ENCODE data around the gene RRAGC. TPM values are rescaled to one million over a fixed set of nuclear protein-coding genes. Genes with fewer than 3 reads are reported as not detected.

The RRAGC gene
- total RNA-seq, 2 donors from 2014 or later: 9.2 to 22.6 TPM

DNA sequence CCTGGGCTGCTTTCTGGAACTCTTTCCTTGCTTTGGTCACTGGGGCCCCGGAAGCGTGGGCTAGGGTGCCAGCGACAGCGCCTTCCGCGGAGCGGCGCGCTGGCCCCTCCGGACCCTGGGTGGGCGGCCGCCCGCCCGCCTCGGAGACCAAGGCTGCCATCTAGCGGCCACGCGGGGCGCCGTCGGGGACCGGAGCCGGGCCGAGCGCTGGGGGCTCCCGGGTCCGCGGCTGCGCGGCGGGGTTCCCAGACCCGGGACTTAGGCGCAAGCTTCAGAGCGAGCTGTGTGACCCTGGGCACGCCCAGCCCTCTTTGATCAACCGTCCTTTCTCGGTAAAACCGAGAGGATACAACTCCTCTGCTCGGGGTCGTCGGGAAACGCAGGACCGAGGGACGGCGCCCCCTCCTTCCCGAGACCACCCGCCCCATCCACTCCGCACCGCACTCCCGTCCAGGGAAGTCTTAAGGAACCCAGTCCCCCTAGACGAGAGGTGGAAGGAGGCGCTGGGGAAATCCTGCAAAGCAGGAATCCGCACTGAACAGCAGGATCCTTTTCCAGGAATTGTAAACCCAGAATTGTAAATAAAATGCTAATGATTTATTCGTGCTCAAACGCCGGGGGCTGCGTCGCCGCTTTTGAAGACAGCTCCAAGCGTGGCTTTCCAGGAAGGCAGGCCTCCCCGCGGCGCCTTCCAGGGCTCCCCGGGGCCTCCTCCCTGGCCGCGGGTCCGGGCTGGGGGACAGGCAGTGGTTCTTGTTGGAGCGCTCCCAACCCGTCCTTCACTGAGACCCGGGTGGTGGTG is 41.2 kb downstream of the RRAGC start:
- TF ChIP-seq POLR2AphosphoS5 (IDR thresholded peaks at IDR 0.05): no peak
- TF ChIP-seq, protein P1, sequence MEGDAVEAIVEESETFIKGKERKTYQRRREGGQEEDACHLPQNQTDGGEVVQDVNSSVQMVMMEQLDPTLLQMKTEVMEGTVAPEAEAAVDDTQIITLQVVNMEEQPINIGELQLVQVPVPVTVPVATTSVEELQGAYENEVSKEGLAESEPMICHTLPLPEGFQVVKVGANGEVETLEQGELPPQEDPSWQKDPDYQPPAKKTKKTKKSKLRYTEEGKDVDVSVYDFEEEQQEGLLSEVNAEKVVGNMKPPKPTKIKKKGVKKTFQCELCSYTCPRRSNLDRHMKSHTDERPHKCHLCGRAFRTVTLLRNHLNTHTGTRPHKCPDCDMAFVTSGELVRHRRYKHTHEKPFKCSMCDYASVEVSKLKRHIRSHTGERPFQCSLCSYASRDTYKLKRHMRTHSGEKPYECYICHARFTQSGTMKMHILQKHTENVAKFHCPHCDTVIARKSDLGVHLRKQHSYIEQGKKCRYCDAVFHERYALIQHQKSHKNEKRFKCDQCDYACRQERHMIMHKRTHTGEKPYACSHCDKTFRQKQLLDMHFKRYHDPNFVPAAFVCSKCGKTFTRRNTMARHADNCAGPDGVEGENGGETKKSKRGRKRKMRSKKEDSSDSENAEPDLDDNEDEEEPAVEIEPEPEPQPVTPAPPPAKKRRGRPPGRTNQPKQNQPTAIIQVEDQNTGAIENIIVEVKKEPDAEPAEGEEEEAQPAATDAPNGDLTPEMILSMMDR (IDR thresholded peaks at IDR 0.05): peak; percentile 64 to 85 (median 76)
- Histone ChIP-seq H3K9me3 (no peaks in the 10 kb centered on the region), H3K36me3 (no peaks in the 10 kb centered on the region), H3K27ac (no peak overlapping the region), H3K4me1 (replicated peaks) (no peaks in the 10 kb centered on the region), H3K27me3 (replicated peaks; ENCODE audit: insufficient read depth) (peaks cover 12% of the 10 kb centered on the region), H3K4me3 (peak overlapping the region; percentile 8 to 18)
- under 1% methylated on average over 45 of the region's 70 CpGs for WGBS
- no peak for DNase-seq (ENCODE audit: low spot score)
- intact Hi-C loops (cut with DNase I): no loop called here

DNA sequence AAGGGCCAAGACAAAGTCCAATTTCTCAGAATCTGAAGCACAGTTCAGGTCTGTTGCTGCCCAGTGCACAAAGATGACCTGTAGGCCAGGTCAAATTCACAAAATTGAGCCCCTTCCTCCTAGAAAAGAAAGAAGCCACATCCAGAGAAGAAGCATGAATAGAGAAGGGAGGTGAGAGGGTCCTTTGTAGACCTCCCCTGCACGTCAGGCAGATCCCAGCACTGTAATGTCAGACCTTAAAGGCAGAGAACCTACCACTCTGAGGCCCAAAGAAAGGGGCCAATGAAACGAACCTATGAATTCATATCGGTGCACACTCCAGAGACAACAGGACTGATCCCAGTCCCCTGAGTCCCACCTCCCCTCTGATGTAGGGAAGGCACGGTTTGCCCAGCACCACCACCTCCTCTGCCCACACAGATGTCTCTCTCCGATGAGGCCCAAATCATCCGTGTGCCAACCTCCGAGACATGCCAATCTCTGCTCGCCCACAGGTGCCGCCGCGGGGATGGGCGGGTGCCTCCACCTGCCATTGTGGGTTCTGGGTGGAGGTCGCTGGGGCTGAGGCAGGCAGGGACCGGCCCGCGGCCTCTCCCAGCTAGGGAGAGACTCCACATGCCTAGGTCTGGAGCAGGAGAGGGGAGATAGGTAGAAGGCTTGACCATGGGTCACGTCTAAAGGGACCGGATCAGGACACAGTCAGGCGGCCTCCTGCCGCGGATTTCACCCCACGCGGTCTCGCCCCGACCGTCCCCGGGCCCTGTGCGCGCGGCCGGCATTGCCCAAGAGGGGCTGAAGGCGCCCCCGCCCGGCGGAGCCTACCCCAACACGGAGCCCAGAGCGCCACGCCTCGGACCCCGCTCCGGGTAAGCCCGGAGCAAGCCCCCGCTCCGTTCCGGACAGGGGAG is 42.1 kb downstream of the RRAGC start:
- Histone ChIP-seq H3K4me1 (replicated peaks) (no peaks in the 10 kb centered on the region), H3K36me3 (no peaks in the 10 kb centered on the region), H3K9me3 (no peaks in the 10 kb centered on the region), H3K27ac (no peak overlapping the region), H3K4me3 (peak overlapping the region; percentile 8 to 18), H3K27me3 (replicated peaks; ENCODE audit: insufficient read depth) (peaks cover 12% of the 10 kb centered on the region)
- DNase-seq (ENCODE audit: low spot score): no peak
- TF ChIP-seq POLR2A (IDR thresholded peaks at IDR 0.05): no peak
- TF ChIP-seq, protein P1 (IDR thresholded peaks at IDR 0.05): no peak
- no peak for TF ChIP-seq POLR2AphosphoS5 (IDR thresholded peaks at IDR 0.05)
- WGBS: 41% methylated on average over 39 of the region's 45 CpGs
- intact Hi-C loops (cut with DNase I): no loop called here

DNA sequence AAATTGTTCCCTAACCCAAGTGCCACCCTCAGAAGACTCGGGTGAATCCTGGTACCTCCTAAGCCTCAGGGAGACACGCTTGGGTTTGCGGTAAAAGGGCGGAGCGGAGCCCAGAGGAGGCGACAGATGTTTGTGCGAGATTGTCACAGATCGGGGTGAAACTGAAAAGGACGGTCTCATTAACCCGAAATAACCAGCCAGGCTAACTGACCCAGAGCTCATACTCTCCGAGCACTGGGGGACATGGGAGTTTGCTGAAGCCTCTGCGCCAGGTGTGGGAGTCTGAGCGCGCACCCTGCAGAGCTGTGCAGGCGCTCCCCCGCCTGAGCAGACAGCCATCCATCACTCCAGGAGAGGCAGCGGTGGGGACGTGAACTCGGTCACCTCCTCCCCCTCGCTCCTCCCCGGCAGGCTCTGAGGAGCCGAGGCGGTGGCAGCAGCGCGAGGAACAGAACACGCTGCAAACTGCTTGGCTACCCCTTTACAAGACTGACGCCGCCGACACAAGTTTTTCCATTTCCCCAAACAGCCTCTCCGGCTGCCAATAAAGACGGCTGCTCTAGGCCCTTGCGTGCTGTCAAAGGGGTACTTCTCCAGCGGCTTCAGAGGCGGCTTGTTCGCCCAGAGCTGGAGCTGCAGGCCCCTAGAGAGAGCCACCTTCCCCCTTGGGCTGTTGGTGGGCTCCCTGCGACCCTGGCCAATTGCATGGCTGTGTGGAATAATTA is 43.5 kb downstream of the RRAGC start:
- TF ChIP-seq, protein P1 (IDR thresholded peaks at IDR 0.05): no peak
- Histone ChIP-seq H3K27me3 (replicated peaks; ENCODE audit: insufficient read depth) (peaks cover 14% of the 10 kb centered on the region), H3K4me3 (no peak overlapping the region), H3K27ac (no peak overlapping the region), H3K4me1 (replicated peaks) (no peaks in the 10 kb centered on the region), H3K36me3 (no peaks in the 10 kb centered on the region), H3K9me3 (no peaks in the 10 kb centered on the region)
- intact Hi-C loops (cut with DNase I): no loop called here
- WGBS: 34% methylated on average over 36 of the region's 36 CpGs
- DNase-seq (ENCODE audit: low spot score): no peak

DNA sequence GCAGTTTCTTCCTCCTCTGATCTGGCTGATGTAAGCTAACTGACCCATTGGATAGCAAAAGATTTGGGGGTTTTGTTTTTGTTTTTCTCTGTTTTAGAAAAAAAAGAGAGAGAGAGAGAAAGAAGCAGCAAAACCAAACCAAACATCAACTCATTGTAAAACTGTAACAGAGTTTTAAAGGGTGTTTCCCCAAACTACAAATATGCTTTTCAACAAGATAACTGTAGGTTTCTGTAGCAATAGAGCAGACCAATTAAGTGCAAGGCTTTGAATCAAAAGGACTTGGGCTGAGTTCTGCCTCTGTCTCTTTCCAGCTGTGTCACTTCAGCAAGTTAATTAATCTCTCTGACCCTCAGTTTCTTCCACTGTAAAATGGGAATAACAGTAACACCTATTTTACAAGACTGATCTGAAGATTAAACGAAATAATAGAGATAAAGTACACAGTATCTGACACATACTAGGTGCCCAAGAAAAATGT is 44.5 kb downstream of the RRAGC start:
- H3K27me3 ChIP-seq (replicated peaks; ENCODE audit: insufficient read depth): peaks cover 14% of the 10 kb centered on the region
- H3K4me3 ChIP-seq: no peak overlapping the region
- no peak overlapping the region for H3K27ac ChIP-seq
- H3K36me3 ChIP-seq: no peaks in the 10 kb centered on the region
- intact Hi-C loops (cut with DNase I): no loop called here
- no peak for TF ChIP-seq POLR2A (IDR thresholded peaks at IDR 0.05)
- TF ChIP-seq, protein P1 (IDR thresholded peaks at IDR 0.05): no peak
- TF ChIP-seq POLR2AphosphoS5 (IDR thresholded peaks at IDR 0.05): no peak
- 58% methylated on average over 1 of the region's 1 CpG for WGBS
- DNase-seq (ENCODE audit: low spot score): no peak
- no peaks in the 10 kb centered on the region for H3K9me3 ChIP-seq
- no peaks in the 10 kb centered on the region for H3K4me1 ChIP-seq (replicated peaks)

Measured in prostate gland (tissue), 2 donors.